Kidney (tissue), 14 donors: ENCODE data around the gene CASP6. TPM values are rescaled to one million over a fixed set of nuclear protein-coding genes. Genes with fewer than 3 reads are reported as not detected.

Experiments
- DNase-seq, 5 donors: peaks; one replicate each; pipeline ENCODE4 v3.0.0-alpha.2; 2013 to 2020
- FAIRE-seq: peaks from 2 replicates; lab custom pipeline; 2012; peaks lifted over from hg19 to GRCh38; lab: Jason Lieb, UNC
- H3K27ac ChIP-seq, 2 donors: one replicate each; pipeline ENCODE4 v1.7.0; 2013; ENCODE audit warnings: low read depth in 2 of 2, low read length in 2 of 2, inconsistent platforms in 1 of 2
- H3K27me3 ChIP-seq: one replicate; pipeline ENCODE4 v1.7.1; 2013; ENCODE audit warnings: low read length, inconsistent platforms; ENCODE audit not compliant: control insufficient read depth, insufficient read depth
- H3K36me3 ChIP-seq, 3 donors: one replicate each; pipeline versions ENCODE4 v1.7.0 to v1.7.1; 2013; ENCODE audit warnings: low read length in 3 of 3, control low read depth in 1 of 3, inconsistent platforms in 1 of 3; ENCODE audit not compliant: insufficient read depth in 3 of 3, control insufficient read depth in 2 of 3
- H3K4me1 ChIP-seq, 3 donors: one replicate each; pipeline versions ENCODE4 v1.7.0 to v1.7.1; 2013; ENCODE audit warnings: low read length in 3 of 3, inconsistent platforms in 1 of 3, low read depth in 1 of 3; ENCODE audit not compliant: control insufficient read depth in 2 of 3, insufficient read depth in 2 of 3
- H3K4me3 ChIP-seq, 3 donors: one replicate each; pipeline versions ENCODE4 v1.7.0 to v1.8.1; 2013; ENCODE audit warnings: low read length in 3 of 3, control low read depth in 1 of 3, inconsistent platforms in 1 of 3
- H3K9ac ChIP-seq, 3 donors: one replicate each; pipeline versions ENCODE4 v1.7.0 to v1.7.1; 2013; ENCODE audit warnings: low read length in 3 of 3, control low read depth in 1 of 3, inconsistent platforms in 1 of 3
- H3K9me3 ChIP-seq, 3 donors: one replicate each; pipeline versions ENCODE4 v1.7.0 to v1.7.1; 2013; ENCODE audit warnings: low read length in 3 of 3, control low read depth in 1 of 3, inconsistent platforms in 1 of 3; ENCODE audit not compliant: control insufficient read depth in 2 of 3, insufficient read depth in 1 of 3
- CTCF ChIP-seq: IDR thresholded peaks from 3 replicates; pipeline ENCODE4 v1.5.1; 2012; ENCODE audit warnings: mild to moderate bottlenecking, moderate library complexity, borderline replicate concordance; ENCODE audit not compliant: insufficient read depth; ENCODE audit errors: extremely low read depth
- intact Hi-C: fragments of 100-400 bp; cut with DNase I; formaldehyde crosslinking; loops from one replicate; pipeline ENCODE4 v1.11.1; 2022
- polyA plus RNA-seq: library from polyadenylated mRNA; stranded (reverse); fragments of 350-450 nt; fragmentation: Illumina TruSeq; extraction: RNeasy Lipid Tissue Mini Kit (QIAGEN cat#74804); gene quantifications from one replicate; pipeline ENCODE4 v1.2.3, GENCODE V29; 2014; ENCODE audit warnings: low read depth, low replicate concordance; ENCODE audit not compliant: insufficient read depth
- total RNA-seq: library from RNA; stranded (reverse); fragmentation: NEBNext Ultra II Directional; extraction: Animal tissue kit (Norgen Biotek cat#: 25700); gene quantifications from one replicate; pipeline ENCODE4 v1.2.1, GENCODE V29; 2021
- donor health status: control.
- donor health status: control.
- donor health status: control.
- donor health status: control.
- donor health status: control.
- donor health status: DM: yes; HTN: yes; CAD: no.
- donor health status: Normal renal cell carcinoma (clear cell type).

Gene CASP6
- total and polyA plus RNA-seq, 2 donors from 2014 or later: 20.7 to 21.6 TPM

GRCh38 chr4:109730619-109731545, 27.6 kb upstream of the CASP6 start:
- intact Hi-C loops: no loop called here
- DNase-seq (peak in 2 of 5 donors; percentile 32 to 38), FAIRE-seq (no peak)
- Histone ChIP-seq H3K36me3 (no peaks in the 10 kb centered on the region), H3K9me3 (no peaks in the 10 kb centered on the region), H3K27me3 (no peaks in the 10 kb centered on the region), H3K4me3 (peak overlapping the region; percentile 81 to 96 (median 90)), H3K4me1 (peaks cover 0 to 4% (median 0%) of the 10 kb centered on the region in 3 donors), H3K9ac (peak overlapping the region; percentile 57 to 97 (median 89)), H3K27ac (peak overlapping the region; percentile 82 to 85)
- TF ChIP-seq CTCF: no peak

GRCh38 chr4:109729718-109730618, 26.7 kb upstream of the CASP6 start, which contains the start of gene PLA2G12A:
Gene PLA2G12A, minus strand, starts transcription at chr4:109730070. Its CDS starts 261 bp downstream, at chr4:109729809.
- no peaks in the 10 kb centered on the region for H3K9me3 ChIP-seq
- H3K4me1 ChIP-seq: peaks cover 0 to 4% (median 0%) of the 10 kb centered on the region in 3 donors
- intact Hi-C loops: no loop called here
- no peaks in the 10 kb centered on the region for H3K27me3 ChIP-seq
- H3K36me3 ChIP-seq: no peaks in the 10 kb centered on the region
- DNase-seq: peak; percentile 86 to 95 (median 91)
- no peak for FAIRE-seq
- peak within 1 kb of the TSS; percentile 90 to 96 (median 94) for H3K4me3 ChIP-seq
- peak within 1 kb of the TSS; percentile 57 to 97 (median 89) for H3K9ac ChIP-seq
- H3K27ac ChIP-seq: peak within 1 kb of the TSS; percentile 87 to 89
- peak; percentile 4 for TF ChIP-seq CTCF

- Histone ChIP-seq H3K9ac (peak overlapping the region; percentile 50 to 86 (median 78)), H3K4me1 (peaks cover 0 to 4% (median 0%) of the 10 kb centered on the region in 3 donors), H3K36me3 (no peaks in the 10 kb centered on the region), H3K4me3 (peak overlapping the region; percentile 89 to 94 (median 90)), H3K9me3 (no peaks in the 10 kb centered on the region), H3K27ac (peak overlapping the region; percentile 87 to 89), H3K27me3 (no peaks in the 10 kb centered on the region)
- no peak for TF ChIP-seq CTCF
- DNase-seq (peak in 2 of 5 donors; percentile 39 to 55), FAIRE-seq (no peak)
- intact Hi-C loops: no loop called here
Observed at GRCh38 chr4:109729117-109729717, 26.0 kb upstream of the CASP6 start.
